Liver (tissue), 9 donors: ENCODE data around the gene PRR15L. TPM values are rescaled to one million over a fixed set of nuclear protein-coding genes. Genes with fewer than 3 reads are reported as not detected.

Source experiments
- DNase-seq: peaks from one replicate; pipeline ENCODE4 v3.0.0-alpha.2; 2017; ENCODE audit warnings: low spot score
- H3K27ac ChIP-seq, 2 donors: one replicate each; pipeline ENCODE4 v1.7.0; 2013; ENCODE audit warnings: inconsistent platforms in 2 of 2, low read length in 2 of 2, control low read depth in 1 of 2, low read depth in 1 of 2, mild to moderate bottlenecking in 1 of 2
- H3K27me3 ChIP-seq, 4 donors: one replicate each; pipeline versions ENCODE4 v1.6.1 to v1.7.0; 2013; ENCODE audit warnings: low read length in 3 of 4, inconsistent platforms in 1 of 4, mild to moderate bottlenecking in 1 of 4, moderate library complexity in 1 of 4; ENCODE audit not compliant: control insufficient read depth in 4 of 4, insufficient read depth in 4 of 4
- H3K36me3 ChIP-seq, 4 donors: one replicate each; pipeline versions ENCODE4 v1.6.1 to v1.7.0; 2013; ENCODE audit warnings: low read length in 3 of 4, mild to moderate bottlenecking in 3 of 4, low read depth in 1 of 4, moderate library complexity in 1 of 4; ENCODE audit not compliant: control insufficient read depth in 4 of 4, insufficient read depth in 3 of 4
- H3K4me1 ChIP-seq, 4 donors: one replicate each; pipeline versions ENCODE4 v1.6.1 to v1.7.0; 2013; ENCODE audit warnings: low read length in 3 of 4, mild to moderate bottlenecking in 3 of 4, moderate library complexity in 1 of 4; ENCODE audit not compliant: control insufficient read depth in 4 of 4, insufficient read depth in 4 of 4
- H3K4me3 ChIP-seq, 3 donors: one replicate each; pipeline versions ENCODE4 v1.6.1 to v1.7.0; 2013; ENCODE audit warnings: low read length in 3 of 3, control low read depth in 1 of 3, low read depth in 1 of 3, mild to moderate bottlenecking in 1 of 3
- H3K9ac ChIP-seq, 2 donors: one replicate each; pipeline ENCODE4 v1.7.0; 2013; ENCODE audit warnings: low read length in 2 of 2, mild to moderate bottlenecking in 2 of 2, moderate library complexity in 2 of 2, control low read depth in 1 of 2, low read depth in 1 of 2
- H3K9me3 ChIP-seq, 4 donors: one replicate each; pipeline versions ENCODE4 v1.6.1 to v1.7.0; 2013; ENCODE audit warnings: low read length in 3 of 4; ENCODE audit not compliant: control insufficient read depth in 4 of 4
- EGR1 ChIP-seq, 2 donors: IDR thresholded peaks; 2 replicates each; pipeline ENCODE4 v1.6.1; 2016 to 2018; ENCODE audit warnings: antibody characterized with exemption in 2 of 2, low read depth in 2 of 2
- FOXA1 ChIP-seq: IDR thresholded peaks from 2 replicates; pipeline ENCODE4 v1.6.1; 2016; ENCODE audit warnings: antibody characterized with exemption
- FOXA2 ChIP-seq: IDR thresholded peaks from 2 replicates; pipeline ENCODE4 v1.6.1; 2016; ENCODE audit warnings: antibody characterized with exemption
- GABPA ChIP-seq, 2 donors: IDR thresholded peaks in 1 of 2; conservative IDR thresholded peaks in 1 of 2; 2 replicates each; pipeline ENCODE4 v1.6.1; 2016; ENCODE audit warnings: antibody characterized with exemption in 2 of 2, mild to moderate bottlenecking in 1 of 2, moderate library complexity in 1 of 2
- HNF4A ChIP-seq, 2 donors: conservative IDR thresholded peaks; 2 replicates each; pipeline ENCODE4 v1.6.1; 2016; ENCODE audit warnings: antibody characterized with exemption in 2 of 2, mild to moderate bottlenecking in 2 of 2
- HNF4G ChIP-seq: IDR thresholded peaks from 2 replicates; pipeline ENCODE4 v1.6.1; 2016; ENCODE audit warnings: antibody characterized with exemption
- JUND ChIP-seq, 2 donors: IDR thresholded peaks; 2 replicates each; pipeline ENCODE4 v1.6.1; 2016; ENCODE audit warnings: antibody characterized with exemption in 2 of 2
- NR2F2 ChIP-seq: IDR thresholded peaks from 2 replicates; pipeline ENCODE4 v1.6.1; 2016; ENCODE audit warnings: antibody characterized with exemption
- RAD21 ChIP-seq, 2 donors: IDR thresholded peaks; 2 replicates each; pipeline ENCODE4 v1.6.1; 2016; ENCODE audit warnings: antibody characterized with exemption in 2 of 2, mild to moderate bottlenecking in 2 of 2
- RXRA ChIP-seq, 2 donors: IDR thresholded peaks; 2 replicates each; pipeline ENCODE4 v1.6.1; 2017 to 2018; ENCODE audit warnings: antibody characterized with exemption in 2 of 2, mild to moderate bottlenecking in 1 of 2
- SP1 ChIP-seq: IDR thresholded peaks from 2 replicates; pipeline ENCODE4 v1.6.1; 2018; ENCODE audit warnings: antibody characterized with exemption, mild to moderate bottlenecking
- TAF1 ChIP-seq: conservative IDR thresholded peaks from 2 replicates; pipeline ENCODE4 v1.6.1; 2016; ENCODE audit warnings: antibody characterized with exemption, mild to moderate bottlenecking
- YY1 ChIP-seq: IDR thresholded peaks from 2 replicates; pipeline ENCODE4 v1.6.1; 2016; ENCODE audit warnings: antibody characterized with exemption, mild to moderate bottlenecking
- WGBS: extraction: QIAGEN DNeasy Blood & Tissue Kit; methylation state at CpG from one replicate; pipeline ENCODE4 v1.1.7; 2013; 5-methylcytosine and 5-hydroxymethylcytosine counted together
- polyA plus RNA-seq, 2 donors: library from polyadenylated mRNA; stranded (reverse) in 1 of 2; unstranded in 1 of 2; fragments of 200-250 nt in 1 of 2; fragments of >200 nt in 1 of 2; fragmentation: Nextera tagmentation in 1 of 2; extraction: Ambion mirVana in 1 of 2; gene quantifications; one replicate each; pipeline versions ENCODE4 v1.2.1 to v1.2.3, GENCODE V29; 2013 to 2015
- total RNA-seq, 2 donors: library from RNA; depleted of rRNA; stranded (reverse); fragments of >200 nt; gene quantifications; one replicate each; pipeline ENCODE4 v1.2.3, GENCODE V29; 2014
- TF ChIP-seq, protein P1 (sequence below): IDR thresholded peaks from 2 replicates; pipeline ENCODE4 v1.6.1; 2016; ENCODE audit warnings: antibody characterized with exemption
- TF ChIP-seq, protein P2 (sequence below): IDR thresholded peaks from 2 replicates; pipeline ENCODE4 v1.6.1; 2016; ENCODE audit warnings: antibody characterized with exemption
- TF ChIP-seq, protein P3 (sequence below): IDR thresholded peaks from 2 replicates; pipeline ENCODE4 v1.6.1; 2016; ENCODE audit warnings: antibody characterized with exemption, mild to moderate bottlenecking
- TF ChIP-seq, protein P4 (sequence below): fragments of 150-350 bp; IDR thresholded peaks from 2 replicates; pipeline ENCODE4 v1.5.1; 2017; ENCODE audit warnings: improper control_type of control experiment, low read depth, low read length; ENCODE audit not compliant: missing input control
- donor health status: healthy.
- donor health status: healthy.
- donor health status: healthy.
- donor health status: healthy.
- donor health status: healthy.

The PRR15L gene
- total and polyA plus RNA-seq, 4 donors, result 0.83 to 11.0 (median 1.9) TPM

DNA sequence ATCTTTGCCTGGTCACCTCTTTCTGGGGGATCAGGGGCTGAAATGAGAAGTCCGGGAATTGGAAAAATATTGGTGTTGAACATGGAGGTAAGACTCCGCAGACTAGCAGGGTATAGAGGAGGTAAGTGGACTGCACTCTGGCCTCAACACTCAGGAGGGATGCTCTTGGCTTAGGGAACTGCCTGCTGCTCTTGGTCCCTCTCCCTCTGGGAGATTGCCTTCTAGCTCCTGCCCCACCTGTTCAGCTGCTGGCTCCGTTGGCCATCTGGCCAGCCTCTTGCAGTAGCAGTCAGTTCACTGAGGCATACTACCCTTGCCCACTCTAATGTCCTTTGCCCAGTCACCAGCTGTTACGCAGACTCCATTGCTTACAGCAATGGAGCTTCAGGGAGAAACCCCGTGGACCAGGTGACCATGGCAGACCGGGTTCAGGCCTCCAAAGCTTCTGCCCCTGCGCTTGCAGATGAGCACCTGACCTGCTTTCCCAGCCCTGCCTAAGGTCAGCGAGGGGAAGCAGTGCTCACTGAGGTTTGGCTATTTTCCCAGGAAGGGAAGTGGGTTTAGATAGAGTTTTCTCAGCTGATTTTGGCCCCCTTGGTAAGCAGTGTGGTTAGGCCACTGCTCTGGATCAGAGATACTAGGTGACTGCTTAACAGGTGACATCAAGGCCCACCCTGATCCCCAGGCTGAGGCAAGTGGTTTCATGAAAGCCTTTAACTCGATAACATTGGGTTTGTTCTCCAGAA is 25.1 kb upstream of the PRR15L start:
- H3K4me1 ChIP-seq, result peaks cover 0 to 5% (median 1%) of the 10 kb centered on the region in 4 donors

DNA sequence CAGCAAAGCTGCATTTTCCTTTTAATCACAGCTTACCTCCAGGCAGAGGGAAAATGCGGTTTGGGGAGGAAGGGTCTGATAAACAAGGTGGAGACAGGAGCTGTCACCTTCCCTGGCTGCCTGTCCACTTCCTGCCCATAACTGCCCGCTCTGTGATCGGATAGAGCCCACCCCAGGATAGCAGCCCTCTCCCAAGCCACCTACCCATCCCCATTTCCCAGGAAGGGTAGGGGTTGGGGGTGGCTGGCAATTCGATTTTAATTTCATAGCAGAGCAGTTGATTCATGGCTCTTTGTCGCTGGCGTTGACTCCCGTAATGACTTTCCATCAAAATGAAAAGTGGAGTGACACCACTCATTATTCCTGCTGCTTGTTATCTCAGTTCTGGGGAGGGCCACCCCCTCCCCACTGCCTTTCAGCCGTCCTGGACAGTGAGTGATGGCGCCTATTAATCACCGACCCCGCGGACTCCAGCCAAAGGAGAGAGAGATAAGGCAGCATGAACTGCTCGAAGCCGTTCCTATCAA is 24.5 kb upstream of the PRR15L start:
- TF ChIP-seq NR2F2 (no peak), FOXA1 (no peak), YY1 (no peak), RXRA (IDR thresholded peaks at IDR 0.05) (no peak)
- TF ChIP-seq, protein P1, sequence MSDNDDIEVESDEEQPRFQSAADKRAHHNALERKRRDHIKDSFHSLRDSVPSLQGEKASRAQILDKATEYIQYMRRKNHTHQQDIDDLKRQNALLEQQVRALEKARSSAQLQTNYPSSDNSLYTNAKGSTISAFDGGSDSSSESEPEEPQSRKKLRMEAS, result no peak
- TF ChIP-seq, protein P2, sequence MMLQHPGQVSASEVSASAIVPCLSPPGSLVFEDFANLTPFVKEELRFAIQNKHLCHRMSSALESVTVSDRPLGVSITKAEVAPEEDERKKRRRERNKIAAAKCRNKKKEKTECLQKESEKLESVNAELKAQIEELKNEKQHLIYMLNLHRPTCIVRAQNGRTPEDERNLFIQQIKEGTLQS, result no peak
- no peak overlapping the region for H3K27ac ChIP-seq
- peaks cover 0 to 5% (median 1%) of the 10 kb centered on the region in 4 donors for H3K4me1 ChIP-seq
- H3K27me3 ChIP-seq, result no peaks in the 10 kb centered on the region
- H3K4me3 ChIP-seq, result no peak overlapping the region
- no peak for DNase-seq
- no peaks in the 10 kb centered on the region for H3K9me3 ChIP-seq
- H3K36me3 ChIP-seq, result peaks cover 7 to 64% (median 48%) of the 10 kb centered on the region in 4 donors
- no peak overlapping the region for H3K9ac ChIP-seq
- 89% methylated on average over 14 of the region's 14 CpGs for WGBS

More for the DNA sequence above, 25.1 kb upstream of the PRR15L start:
- peaks cover 3 to 59% (median 44%) of the 10 kb centered on the region in 4 donors for H3K36me3 ChIP-seq
- H3K27me3 ChIP-seq, result no peaks in the 10 kb centered on the region
- no peak overlapping the region for H3K27ac ChIP-seq
- no peak overlapping the region for H3K9ac ChIP-seq
- WGBS, result 84% methylated on average over 9 of the region's 9 CpGs
- no peak for TF ChIP-seq JUND (IDR thresholded peaks at IDR 0.05)
- TF ChIP-seq, protein P3, sequence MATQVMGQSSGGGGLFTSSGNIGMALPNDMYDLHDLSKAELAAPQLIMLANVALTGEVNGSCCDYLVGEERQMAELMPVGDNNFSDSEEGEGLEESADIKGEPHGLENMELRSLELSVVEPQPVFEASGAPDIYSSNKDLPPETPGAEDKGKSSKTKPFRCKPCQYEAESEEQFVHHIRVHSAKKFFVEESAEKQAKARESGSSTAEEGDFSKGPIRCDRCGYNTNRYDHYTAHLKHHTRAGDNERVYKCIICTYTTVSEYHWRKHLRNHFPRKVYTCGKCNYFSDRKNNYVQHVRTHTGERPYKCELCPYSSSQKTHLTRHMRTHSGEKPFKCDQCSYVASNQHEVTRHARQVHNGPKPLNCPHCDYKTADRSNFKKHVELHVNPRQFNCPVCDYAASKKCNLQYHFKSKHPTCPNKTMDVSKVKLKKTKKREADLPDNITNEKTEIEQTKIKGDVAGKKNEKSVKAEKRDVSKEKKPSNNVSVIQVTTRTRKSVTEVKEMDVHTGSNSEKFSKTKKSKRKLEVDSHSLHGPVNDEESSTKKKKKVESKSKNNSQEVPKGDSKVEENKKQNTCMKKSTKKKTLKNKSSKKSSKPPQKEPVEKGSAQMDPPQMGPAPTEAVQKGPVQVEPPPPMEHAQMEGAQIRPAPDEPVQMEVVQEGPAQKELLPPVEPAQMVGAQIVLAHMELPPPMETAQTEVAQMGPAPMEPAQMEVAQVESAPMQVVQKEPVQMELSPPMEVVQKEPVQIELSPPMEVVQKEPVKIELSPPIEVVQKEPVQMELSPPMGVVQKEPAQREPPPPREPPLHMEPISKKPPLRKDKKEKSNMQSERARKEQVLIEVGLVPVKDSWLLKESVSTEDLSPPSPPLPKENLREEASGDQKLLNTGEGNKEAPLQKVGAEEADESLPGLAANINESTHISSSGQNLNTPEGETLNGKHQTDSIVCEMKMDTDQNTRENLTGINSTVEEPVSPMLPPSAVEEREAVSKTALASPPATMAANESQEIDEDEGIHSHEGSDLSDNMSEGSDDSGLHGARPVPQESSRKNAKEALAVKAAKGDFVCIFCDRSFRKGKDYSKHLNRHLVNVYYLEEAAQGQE, result no peak
- TF ChIP-seq HNF4G, result no peak
- TF ChIP-seq, protein P1, result no peak
- no peak for TF ChIP-seq RXRA (IDR thresholded peaks at IDR 0.05)
- TF ChIP-seq TAF1, result no peak
- no peak for TF ChIP-seq NR2F2
- TF ChIP-seq YY1, result no peak
- no peaks in the 10 kb centered on the region for H3K9me3 ChIP-seq
- H3K4me3 ChIP-seq, result no peak overlapping the region
- no peak for DNase-seq

DNA sequence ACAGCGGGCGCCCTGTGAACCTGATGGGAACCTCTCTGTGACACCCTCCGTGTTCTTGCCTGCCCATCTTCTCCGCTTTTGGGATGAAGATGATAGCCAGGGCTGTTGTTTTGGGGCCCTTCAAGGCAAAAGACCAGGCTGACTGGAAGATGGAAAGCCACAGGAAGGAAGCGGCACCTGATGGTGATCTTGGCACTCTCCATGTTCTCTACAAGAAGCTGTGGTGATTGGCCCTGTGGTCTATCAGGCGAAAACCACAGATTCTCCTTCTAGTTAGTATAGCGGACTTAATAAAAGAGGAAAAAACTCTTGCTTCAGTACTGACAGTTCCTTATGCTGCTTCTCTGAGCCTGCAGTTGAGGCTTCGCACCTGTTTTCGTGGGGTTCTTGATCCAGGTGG is 23.8 kb upstream of the PRR15L start:
- Histone ChIP-seq H3K36me3 (peaks cover 7 to 69% (median 52%) of the 10 kb centered on the region in 4 donors), H3K27me3 (no peaks in the 10 kb centered on the region), H3K27ac (no peak overlapping the region), H3K9ac (no peak overlapping the region), H3K4me1 (peaks cover 0 to 5% (median 1%) of the 10 kb centered on the region in 4 donors), H3K9me3 (no peaks in the 10 kb centered on the region), H3K4me3 (no peak overlapping the region)
- 80% methylated on average over 9 of the region's 9 CpGs for WGBS
- DNase-seq, result no peak
- no peak for TF ChIP-seq JUND (IDR thresholded peaks at IDR 0.05)
- no peak for TF ChIP-seq YY1
- TF ChIP-seq GABPA (IDR thresholded peaks at IDR 0.05 in 1 of 2, conservative IDR thresholded peaks at IDR 0.05 in 1 of 2), result no peak
- TF ChIP-seq HNF4A (conservative IDR thresholded peaks at IDR 0.05), result no peak
- TF ChIP-seq HNF4G, result no peak
- TF ChIP-seq, protein P4, sequence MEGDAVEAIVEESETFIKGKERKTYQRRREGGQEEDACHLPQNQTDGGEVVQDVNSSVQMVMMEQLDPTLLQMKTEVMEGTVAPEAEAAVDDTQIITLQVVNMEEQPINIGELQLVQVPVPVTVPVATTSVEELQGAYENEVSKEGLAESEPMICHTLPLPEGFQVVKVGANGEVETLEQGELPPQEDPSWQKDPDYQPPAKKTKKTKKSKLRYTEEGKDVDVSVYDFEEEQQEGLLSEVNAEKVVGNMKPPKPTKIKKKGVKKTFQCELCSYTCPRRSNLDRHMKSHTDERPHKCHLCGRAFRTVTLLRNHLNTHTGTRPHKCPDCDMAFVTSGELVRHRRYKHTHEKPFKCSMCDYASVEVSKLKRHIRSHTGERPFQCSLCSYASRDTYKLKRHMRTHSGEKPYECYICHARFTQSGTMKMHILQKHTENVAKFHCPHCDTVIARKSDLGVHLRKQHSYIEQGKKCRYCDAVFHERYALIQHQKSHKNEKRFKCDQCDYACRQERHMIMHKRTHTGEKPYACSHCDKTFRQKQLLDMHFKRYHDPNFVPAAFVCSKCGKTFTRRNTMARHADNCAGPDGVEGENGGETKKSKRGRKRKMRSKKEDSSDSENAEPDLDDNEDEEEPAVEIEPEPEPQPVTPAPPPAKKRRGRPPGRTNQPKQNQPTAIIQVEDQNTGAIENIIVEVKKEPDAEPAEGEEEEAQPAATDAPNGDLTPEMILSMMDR, result no peak
- no peak for TF ChIP-seq FOXA1
- no peak for TF ChIP-seq RAD21 (IDR thresholded peaks at IDR 0.05)
- no peak for TF ChIP-seq FOXA2
- TF ChIP-seq NR2F2, result no peak
- TF ChIP-seq, protein P1, result no peak
- TF ChIP-seq, protein P2, result no peak
- no peak for TF ChIP-seq EGR1 (IDR thresholded peaks at IDR 0.05; ENCODE audit: low read depth in 2 of 2)
- TF ChIP-seq TAF1, result no peak
- no peak for TF ChIP-seq SP1
